Activated T-helper 2 cell treated with anti-CD3 and anti-CD28 coated beads, Interferon-gamma antibody, Interleukin-2, Interleukin-4, amounts not matched to agents 10 μg/mL and 5 μg/mL and 100 μg/mL, durations not matched to agents 14 hours and 24 hours and 36 hours (primary cell): ENCODE measurements around the gene ZC3H4. TPM values are rescaled to one million over a fixed set of nuclear protein-coding genes. Genes with fewer than 3 reads are reported as not detected.

ENCODE experiments used
- DNase-seq: peaks from one replicate; pipeline ENCODE4 v3.0.0; 2021; ENCODE audit warnings: low spot score
- H3K27ac Mint-ChIP-seq: one replicate; pipeline ENCODE4 v1.8.0; 2021; ENCODE audit warnings: mixed read lengths
- H3K27me3 Mint-ChIP-seq: one replicate; pipeline ENCODE4 v1.8.0; 2021; ENCODE audit warnings: low read depth, mixed read lengths
- H3K36me3 Mint-ChIP-seq: one replicate; pipeline ENCODE4 v1.8.0; 2021; ENCODE audit warnings: low read depth, mixed read lengths
- H3K4me1 Mint-ChIP-seq: one replicate; pipeline ENCODE4 v1.8.0; 2021; ENCODE audit warnings: low read depth, mixed read lengths
- H3K4me3 Mint-ChIP-seq: one replicate; pipeline ENCODE4 v1.8.0; 2021; ENCODE audit warnings: low read depth, mild to moderate bottlenecking, moderate library complexity, mixed read lengths
- H3K9me3 Mint-ChIP-seq: one replicate; pipeline ENCODE4 v1.8.0; 2021; ENCODE audit warnings: mixed read lengths
- intact Hi-C: fragments of 100-400 bp; cut with micrococcal nuclease; formaldehyde crosslinking; loops from one replicate; pipeline ENCODE4 v1.15.1; 2023
- total RNA-seq: library from RNA; stranded (reverse); gene quantifications from 2 replicates; pipeline ENCODE4 v1.2.3, GENCODE V29; 2022

ZC3H4 gene
- total RNA-seq, 1 donor from 2014 or later: 104 TPM

GRCh38 chr19:47024502-47024901, 89.1 kb downstream of the ZC3H4 start:
- no peaks in the 10 kb centered on the region for H3K9me3 Mint-ChIP-seq
- intact Hi-C loops: no loop called here
- no peak overlapping the region for H3K4me3 Mint-ChIP-seq
- H3K27ac Mint-ChIP-seq: no peak overlapping the region
- peaks cover 4% of the 10 kb centered on the region for H3K4me1 Mint-ChIP-seq
- no peaks in the 10 kb centered on the region for H3K36me3 Mint-ChIP-seq
- peaks cover 66% of the 10 kb centered on the region for H3K27me3 Mint-ChIP-seq
- DNase-seq: no peak

- Mint-ChIP-seq H3K4me1 (peaks cover 4% of the 10 kb centered on the region), H3K4me3 (no peak overlapping the region), H3K36me3 (no peaks in the 10 kb centered on the region), H3K27ac (no peak overlapping the region), H3K27me3 (peaks cover 70% of the 10 kb centered on the region), H3K9me3 (no peaks in the 10 kb centered on the region)
- no peak for DNase-seq
- intact Hi-C loops: no loop called here
These were observed 90.2 kb downstream of the ZC3H4 start for GRCh38 chr19:47023448-47023794.

GRCh38 chr19:47022541-47023447, 90.8 kb downstream of the ZC3H4 start:
- no peak overlapping the region for H3K27ac Mint-ChIP-seq
- peaks cover 67% of the 10 kb centered on the region for H3K27me3 Mint-ChIP-seq
- H3K9me3 Mint-ChIP-seq: no peaks in the 10 kb centered on the region
- H3K4me1 Mint-ChIP-seq: peaks cover 4% of the 10 kb centered on the region
- H3K36me3 Mint-ChIP-seq: no peaks in the 10 kb centered on the region
- DNase-seq: no peak
- intact Hi-C loops: no loop called here
- H3K4me3 Mint-ChIP-seq: no peak overlapping the region

- H3K27ac Mint-ChIP-seq: no peak overlapping the region
- DNase-seq: no peak
- no peaks in the 10 kb centered on the region for H3K36me3 Mint-ChIP-seq
- peaks cover 63% of the 10 kb centered on the region for H3K27me3 Mint-ChIP-seq
- H3K4me1 Mint-ChIP-seq: peaks cover 4% of the 10 kb centered on the region
- H3K4me3 Mint-ChIP-seq: no peak overlapping the region
- H3K9me3 Mint-ChIP-seq: no peaks in the 10 kb centered on the region
- intact Hi-C loops: no loop called here
These were observed 91.4 kb downstream of the ZC3H4 start for GRCh38 chr19:47022140-47022536.

GRCh38 chr19:47021536-47022139, 91.9 kb downstream of the ZC3H4 start:
- Mint-ChIP-seq H3K9me3 (no peaks in the 10 kb centered on the region), H3K4me3 (no peak overlapping the region), H3K4me1 (peaks cover 4% of the 10 kb centered on the region), H3K27ac (no peak overlapping the region), H3K36me3 (no peaks in the 10 kb centered on the region), H3K27me3 (peaks cover 59% of the 10 kb centered on the region)
- no peak for DNase-seq
- intact Hi-C loops: no loop called here

- Mint-ChIP-seq H3K27ac (no peak overlapping the region), H3K36me3 (no peaks in the 10 kb centered on the region), H3K4me3 (no peak overlapping the region), H3K27me3 (peaks cover 55% of the 10 kb centered on the region), H3K4me1 (peaks cover 4% of the 10 kb centered on the region), H3K9me3 (no peaks in the 10 kb centered on the region)
- DNase-seq: no peak
- intact Hi-C loops: no loop called here
These were observed 92.5 kb downstream of the ZC3H4 start for GRCh38 chr19:47020992-47021496.

GRCh38 chr19:47020132-47020805, 93.3 kb downstream of the ZC3H4 start:
- no peak overlapping the region for H3K4me3 Mint-ChIP-seq
- intact Hi-C loops: no loop called here

GRCh38 chr19:47019431-47020041, 94.0 kb downstream of the ZC3H4 start, which contains the start of gene NPAS1:
Gene NPAS1, plus strand, starts transcription at chr19:47019837. Its CDS starts 1,211 bp downstream, at chr19:47021048.
- intact Hi-C loops: no loop called here
- Mint-ChIP-seq H3K4me1 (peaks cover 4% of the 10 kb centered on the region), H3K27me3 (peaks cover 45% of the 10 kb centered on the region), H3K9me3 (no peaks in the 10 kb centered on the region), H3K4me3 (peak within 1 kb of the TSS; percentile 5), H3K27ac (no peak within 1 kb of the TSS), H3K36me3 (no peaks in the 10 kb centered on the region)
- no peak for DNase-seq

More at GRCh38 chr19:47020132-47020805, 93.3 kb downstream of the ZC3H4 start:
- Mint-ChIP-seq H3K36me3 (no peaks in the 10 kb centered on the region), H3K27ac (no peak overlapping the region), H3K9me3 (no peaks in the 10 kb centered on the region), H3K27me3 (peaks cover 49% of the 10 kb centered on the region), H3K4me1 (peaks cover 4% of the 10 kb centered on the region)
- DNase-seq: no peak

- H3K4me3 Mint-ChIP-seq: peak overlapping the region; percentile 5
These were observed 94.7 kb downstream of the ZC3H4 start for GRCh38 chr19:47018923-47019322.

More at GRCh38 chr19:47018923-47019322, 94.7 kb downstream of the ZC3H4 start:
- Mint-ChIP-seq H3K9me3 (no peaks in the 10 kb centered on the region), H3K27ac (no peak overlapping the region), H3K4me1 (peaks cover 4% of the 10 kb centered on the region), H3K36me3 (no peaks in the 10 kb centered on the region), H3K27me3 (peaks cover 40% of the 10 kb centered on the region)
- DNase-seq: no peak
- intact Hi-C loops: no loop called here

Other genes starting within 250 kb of the ZC3H4 start
- gene NPAS1, start 93.9 kb downstream of the ZC3H4 start, total RNA-seq: 0.25 TPM in 1 of 2 replicates, not detected in the other
- 48.0 and 49.1 TPM in 2 replicates for gene TMEM160, start 65.2 kb downstream of the ZC3H4 start, total RNA-seq
- gene SAE1, start 17.1 kb upstream of the ZC3H4 start, total RNA-seq: 151 and 154 TPM in 2 replicates
- 14.6 and 16.3 TPM in 2 replicates for gene BBC3, start 117.4 kb upstream of the ZC3H4 start, total RNA-seq
- gene CCDC9, start 142.7 kb upstream of the ZC3H4 start, total RNA-seq: 34.3 and 37.5 TPM in 2 replicates
- gene INAFM1, start 161.1 kb upstream of the ZC3H4 start, total RNA-seq: 9.3 and 12.7 TPM in 2 replicates
- gene C5AR1, start 196.1 kb upstream of the ZC3H4 start, total RNA-seq: 1.1 and 1.2 TPM in 2 replicates
- not detected in 2 replicates for gene C5AR2, start 218.4 kb upstream of the ZC3H4 start, total RNA-seq
- 23.2 TPM in 2 replicates for gene DHX34, start 235.5 kb upstream of the ZC3H4 start, total RNA-seq